SW480 (cell line): ENCODE results near the gene TLR3.
"Not testable (repeated sequence)": the region's sequence is repeated elsewhere in the genome, so short reads cannot be mapped to it uniquely, and the experiment has no call there.

Experiments used
- DNase-seq: peaks from one replicate; pipeline ENCODE4 v3.0.0-alpha.2; 2016; ENCODE audit warnings: low spot score

The TLR3 gene

DNA sequence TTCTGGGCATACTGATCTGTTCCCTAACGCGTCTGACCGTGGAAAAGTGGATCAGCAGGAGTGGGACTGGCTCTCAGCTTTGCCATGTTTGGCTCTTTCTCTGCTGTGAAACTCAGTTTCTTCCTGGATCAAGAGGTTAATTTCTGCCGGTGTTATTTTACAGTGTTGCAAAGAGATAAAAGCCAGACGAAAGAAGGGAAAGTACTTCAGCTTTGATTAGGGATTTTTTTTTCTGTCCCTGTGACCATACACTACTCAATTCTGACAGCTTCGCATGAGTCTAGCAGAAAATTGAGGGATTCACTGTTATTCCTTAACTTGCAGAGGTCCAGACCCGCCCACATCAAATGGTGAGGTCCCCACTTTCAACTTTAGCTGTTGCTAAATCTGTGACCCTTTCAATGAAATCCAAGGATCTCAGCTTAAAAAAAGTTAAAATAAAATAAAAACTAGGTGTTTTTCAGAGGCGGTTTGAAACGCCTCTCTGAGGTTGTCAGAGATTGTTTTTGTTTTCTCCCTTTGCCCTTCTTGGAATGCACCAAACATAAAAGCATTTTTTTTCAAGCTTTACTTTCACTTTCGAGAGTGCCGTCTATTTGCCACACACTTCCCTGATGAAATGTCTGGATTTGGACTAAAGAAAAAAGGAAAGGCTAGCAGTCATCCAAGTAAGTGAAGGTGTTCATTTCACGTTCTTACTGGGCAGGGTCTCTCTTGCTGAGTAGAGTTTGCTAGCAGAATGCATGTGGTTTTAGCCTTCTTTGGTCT lies at the start of gene TLR3:
TLR3 (plus strand) TSS at position 576 of the 768 bp plus-strand sequence. CDS start 7,464 bp downstream, outside the sequence.
- DNase-seq, result peak; percentile 27

DNA sequence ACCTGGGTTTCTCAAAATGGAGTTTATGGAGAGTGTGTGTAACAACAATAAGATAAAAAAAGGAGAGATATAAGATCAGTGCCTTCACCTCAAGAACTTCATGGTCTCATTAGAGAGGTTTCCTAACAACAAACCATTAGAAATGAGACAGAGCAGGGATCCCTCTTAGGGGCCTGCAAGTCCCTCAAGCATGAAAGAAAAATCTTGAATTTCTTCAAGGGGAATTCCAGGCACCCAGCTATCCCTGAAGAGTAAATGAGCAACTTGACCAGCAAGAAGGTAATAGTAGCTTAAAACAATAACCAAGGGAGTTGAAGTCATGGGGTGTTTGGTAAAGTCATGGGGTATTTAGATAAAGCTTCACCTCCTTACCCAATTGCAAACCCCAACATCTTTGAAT lies 49.7 kb upstream of the TLR3 start:
- DNase-seq, result no peak

GRCh38 chr4:186020106-186020792 lies 48.7 kb upstream of the TLR3 start:
- DNase-seq, result no peak

DNA sequence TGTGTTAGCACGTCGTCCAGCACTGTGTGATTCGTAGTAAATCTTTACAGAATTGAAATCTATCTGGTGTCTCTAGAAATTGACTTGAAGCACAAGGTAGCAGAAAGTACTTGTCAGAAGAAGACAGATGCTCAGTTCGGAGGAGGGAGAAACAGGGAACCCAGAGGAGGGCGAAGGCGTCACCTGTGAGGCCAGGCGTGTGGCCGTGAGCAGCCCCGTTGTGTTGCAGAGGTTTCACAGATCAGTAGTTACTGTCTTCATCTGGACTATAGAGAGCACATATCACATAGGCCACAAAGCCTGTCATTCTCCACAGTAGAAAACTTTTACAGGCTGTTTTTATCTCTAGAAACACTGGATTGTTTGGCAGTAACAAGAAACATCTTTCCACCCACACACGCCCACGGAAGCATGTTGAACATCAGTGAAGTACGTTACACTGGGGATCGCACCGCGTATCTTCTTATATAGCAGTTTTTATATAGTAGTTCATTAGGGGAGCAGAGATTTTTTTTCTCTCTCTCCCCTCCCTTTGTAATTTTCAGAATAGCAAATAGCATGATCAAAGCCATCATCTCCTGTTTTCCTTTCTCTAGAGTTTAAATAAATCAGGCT lies 48.1 kb upstream of the TLR3 start:
- DNase-seq, result no peak

GRCh38 chr4:186021461-186022167 lies 47.3 kb upstream of the TLR3 start:
- DNase-seq, result peak; percentile 29

DNA sequence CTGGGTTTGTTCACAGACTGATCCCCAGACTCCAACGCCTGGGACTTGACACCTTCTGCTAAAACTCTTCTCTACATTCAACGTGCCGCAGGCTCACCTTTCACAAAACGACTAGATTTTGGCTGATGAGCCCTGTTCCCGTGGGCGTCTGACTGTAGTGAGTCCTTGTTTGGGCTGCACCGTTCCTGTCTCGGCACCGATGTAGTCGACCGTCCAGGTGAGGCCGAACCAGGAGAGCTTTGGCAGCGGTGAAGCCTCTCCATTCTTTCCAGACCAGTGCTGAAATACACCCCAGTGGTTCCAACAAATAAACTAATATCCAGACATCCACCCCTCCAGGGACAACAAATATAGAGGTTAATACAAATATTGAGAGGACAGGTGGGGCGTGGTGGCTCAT lies 45.0 kb upstream of the TLR3 start:
- no peak for DNase-seq

DNA sequence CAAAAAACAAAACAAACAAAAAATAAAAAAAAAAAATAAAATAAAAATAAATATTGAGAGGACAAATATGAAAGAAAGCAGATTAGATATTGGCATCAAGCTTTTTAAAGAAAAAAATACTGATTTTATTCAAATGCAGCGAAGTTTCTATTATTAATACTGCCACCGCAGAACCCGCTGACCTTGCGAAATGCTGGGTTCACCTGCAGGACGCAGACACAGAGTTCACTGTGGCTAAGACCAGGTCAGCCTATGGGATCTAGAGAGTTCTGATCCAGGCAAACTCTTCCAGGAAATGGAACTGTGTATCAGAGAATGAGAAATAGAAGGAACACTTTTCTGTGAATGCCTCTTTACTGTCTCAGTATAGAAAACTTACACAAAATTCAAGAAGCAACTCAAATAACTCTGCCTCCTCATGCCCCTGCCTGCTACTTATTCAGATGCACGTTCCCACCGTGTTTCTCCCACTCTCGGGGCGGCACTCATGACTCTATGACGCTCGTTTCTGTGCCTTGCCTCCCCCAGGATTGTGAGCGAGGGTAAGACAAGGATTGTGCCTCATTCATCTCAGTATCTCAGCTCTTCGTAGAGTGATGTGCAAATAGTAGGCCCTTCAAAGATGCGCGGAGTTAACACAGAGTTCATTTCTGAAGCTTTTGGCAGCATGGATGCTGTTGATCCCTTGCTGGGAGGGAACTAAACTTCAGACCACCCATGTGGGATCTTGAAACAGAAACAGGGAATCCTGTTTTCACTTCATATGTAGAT lies 44.1 kb upstream of the TLR3 start:
- no peak for DNase-seq

DNA sequence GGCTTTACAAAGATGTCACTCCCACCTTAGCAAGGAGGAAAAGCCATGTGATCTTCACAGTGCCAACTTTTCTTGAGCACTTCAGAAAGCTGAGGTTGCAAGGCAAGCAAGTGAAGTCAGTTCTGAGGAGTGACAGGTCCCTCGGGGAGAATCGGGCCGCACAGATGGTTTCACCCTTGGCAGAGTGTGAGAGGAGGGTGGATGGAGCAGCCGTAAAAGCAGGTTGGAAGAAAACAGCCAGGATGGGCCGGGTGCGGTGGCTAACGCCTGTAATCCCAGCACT lies 43.6 kb upstream of the TLR3 start:
- no peak for DNase-seq

DNA sequence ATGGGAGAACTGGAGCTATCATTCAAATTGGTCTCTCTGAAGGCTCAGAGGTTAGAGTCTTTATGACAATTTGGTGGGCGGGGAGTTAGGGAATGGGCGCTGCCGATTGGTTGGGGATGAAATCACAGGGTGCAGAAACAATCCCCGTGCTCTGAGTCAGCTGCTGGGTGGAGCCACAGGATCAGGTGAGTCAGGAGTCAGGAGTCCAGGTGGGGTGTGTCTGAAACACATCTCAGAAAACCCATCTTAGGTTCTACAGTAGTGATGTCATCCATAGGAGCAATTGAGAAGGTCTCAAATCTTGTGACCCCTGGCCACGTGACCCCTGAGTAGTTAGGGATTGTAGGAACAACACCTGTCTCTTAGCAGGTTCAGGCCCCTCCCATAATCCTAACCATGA lies 41.6 kb upstream of the TLR3 start:
- peak; percentile 54 for DNase-seq

DNA sequence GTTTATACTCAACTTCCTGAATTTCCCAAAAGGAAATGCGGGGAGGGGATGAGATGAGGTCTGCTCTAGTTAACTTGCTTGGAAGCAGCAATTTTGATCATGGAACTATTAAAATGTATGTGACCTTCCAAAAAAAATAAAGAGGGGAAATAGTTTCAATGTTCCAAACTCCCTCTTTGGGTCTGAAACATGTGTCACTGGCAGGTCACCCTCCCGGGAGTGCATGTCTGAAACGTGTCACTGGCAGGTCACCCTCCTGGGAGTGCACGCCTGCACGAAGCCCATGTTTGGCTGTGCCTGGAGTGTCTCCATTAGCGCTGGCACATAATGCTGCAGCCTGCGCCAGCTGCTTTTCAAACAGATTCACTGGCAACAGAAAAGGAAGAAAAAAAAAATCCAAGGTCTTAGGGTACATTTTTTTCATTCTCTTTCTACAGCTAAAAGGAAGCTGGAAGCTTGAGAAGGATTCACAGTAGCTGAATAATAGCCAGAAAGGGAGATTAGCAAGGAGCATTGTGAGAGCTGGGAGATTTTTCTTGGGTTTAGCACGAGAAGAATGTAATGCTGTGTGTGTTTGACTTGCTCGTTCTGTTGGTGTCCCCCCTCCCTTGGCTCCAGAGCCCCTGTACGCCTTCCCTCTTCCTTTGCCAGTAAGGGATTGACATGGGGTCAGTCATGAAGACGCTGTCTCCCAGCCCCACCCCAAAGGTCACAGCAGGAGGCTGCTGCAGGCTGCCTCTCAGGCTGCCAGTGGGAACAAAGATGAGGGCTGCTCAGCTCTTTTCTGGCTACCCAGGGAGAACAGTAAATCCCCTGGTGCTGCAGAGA lies 39.2 kb upstream of the TLR3 start:
- no peak for DNase-seq

DNA sequence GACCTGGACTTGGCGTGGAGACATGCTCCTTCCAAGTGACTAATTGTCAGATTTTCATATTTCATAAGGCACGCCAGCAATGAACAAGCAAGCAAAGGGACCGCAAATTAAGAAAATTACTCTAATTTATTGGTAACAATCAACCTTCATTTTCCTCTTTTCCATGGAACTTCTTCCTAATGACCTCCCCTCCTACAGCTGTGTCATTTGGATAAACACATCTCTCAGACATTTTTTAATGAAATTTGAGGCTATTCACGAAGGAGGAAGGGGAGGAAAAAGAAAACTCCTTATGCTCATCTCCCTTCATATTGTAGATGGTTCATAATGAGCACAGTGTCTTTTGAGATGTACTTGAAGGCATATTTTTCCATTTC lies 38.6 kb upstream of the TLR3 start:
- DNase-seq, result no peak

DNA sequence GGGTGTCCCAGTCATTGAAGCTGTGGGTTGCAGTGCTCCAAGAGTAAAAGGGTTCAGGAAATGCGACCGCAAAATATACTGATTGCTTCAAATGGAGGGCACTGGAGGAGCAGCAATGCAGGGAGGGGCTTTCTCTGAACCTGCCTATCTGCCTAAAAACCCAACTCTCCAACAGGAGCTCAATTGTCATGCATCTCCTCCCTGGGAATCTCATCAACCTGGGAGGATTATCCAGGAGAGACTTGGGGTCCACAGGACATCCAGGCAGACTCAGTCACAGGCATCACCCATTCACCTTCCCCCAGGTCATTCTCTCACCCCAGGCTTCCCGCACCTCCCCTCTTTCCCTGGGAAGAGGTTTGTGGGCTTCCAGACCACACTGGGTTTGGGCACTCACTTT lies 38.2 kb upstream of the TLR3 start:
- no peak for DNase-seq

DNA sequence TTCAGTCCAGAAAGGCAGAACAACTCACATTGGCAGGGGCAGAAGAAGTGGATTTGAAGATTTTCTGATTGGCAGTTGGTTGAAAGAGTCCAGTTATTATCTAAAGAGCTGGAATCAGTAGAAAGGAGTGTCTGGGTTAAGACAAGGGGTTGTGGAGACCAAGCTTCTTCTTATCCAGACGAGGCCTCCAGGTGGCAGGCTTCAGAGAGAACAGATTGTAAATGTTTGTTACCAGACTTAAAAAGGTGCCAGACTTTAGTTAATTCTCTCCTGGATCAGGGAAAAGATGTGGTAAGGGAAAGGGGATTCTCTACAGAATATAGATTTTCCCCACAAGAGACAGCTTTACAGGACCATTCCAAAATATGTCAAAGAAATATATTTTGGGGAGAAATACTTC lies 36.7 kb upstream of the TLR3 start:
- no peak for DNase-seq

DNA sequence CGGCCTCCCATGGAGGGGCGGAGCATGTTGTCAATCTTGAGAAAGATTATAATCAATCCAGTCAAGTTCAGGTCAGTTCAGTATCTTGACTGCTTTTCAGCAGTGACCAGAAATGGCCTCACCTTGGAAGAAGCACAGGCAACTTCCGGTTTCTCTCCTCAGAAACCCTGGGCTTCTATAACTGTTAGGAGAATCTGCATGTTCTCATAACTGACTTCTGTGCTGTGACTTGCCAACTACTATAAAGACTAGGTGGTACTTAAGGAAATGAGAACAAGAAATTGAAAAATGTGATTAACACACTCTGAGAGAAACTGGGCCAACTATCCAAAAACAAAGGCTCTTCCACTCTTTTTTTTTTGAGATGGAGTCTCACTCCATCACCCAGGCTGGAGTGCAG lies 35.9 kb upstream of the TLR3 start:
- DNase-seq, result no peak

DNA sequence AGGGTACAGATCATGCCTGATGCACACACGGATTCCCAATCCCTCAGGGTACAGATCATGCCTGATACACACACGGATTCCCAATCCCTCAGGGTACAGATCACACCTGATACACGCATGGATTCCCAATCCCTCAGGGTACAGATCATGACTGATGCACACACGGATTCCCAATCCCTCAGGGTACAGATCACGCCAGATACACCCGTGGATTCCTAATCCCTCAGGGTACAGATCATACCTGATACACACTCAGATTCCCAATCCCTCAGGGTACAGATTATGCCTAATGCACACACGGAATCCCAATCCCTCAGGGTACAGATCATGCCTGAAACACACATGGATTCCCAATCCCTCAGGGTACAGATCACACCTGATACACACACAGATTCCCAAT lies 34.3 kb upstream of the TLR3 start:
- not testable (repeated sequence) for DNase-seq

- DNase-seq, result no peak
These were observed 31.9 kb upstream of the TLR3 start for GRCh38 chr4:186036976-186037581.

GRCh38 chr4:186037692-186038658 lies 31.0 kb upstream of the TLR3 start:
- DNase-seq, result peak; percentile 45

- no peak for DNase-seq
These were observed 29.3 kb upstream of the TLR3 start for GRCh38 chr4:186039697-186040096.

DNA sequence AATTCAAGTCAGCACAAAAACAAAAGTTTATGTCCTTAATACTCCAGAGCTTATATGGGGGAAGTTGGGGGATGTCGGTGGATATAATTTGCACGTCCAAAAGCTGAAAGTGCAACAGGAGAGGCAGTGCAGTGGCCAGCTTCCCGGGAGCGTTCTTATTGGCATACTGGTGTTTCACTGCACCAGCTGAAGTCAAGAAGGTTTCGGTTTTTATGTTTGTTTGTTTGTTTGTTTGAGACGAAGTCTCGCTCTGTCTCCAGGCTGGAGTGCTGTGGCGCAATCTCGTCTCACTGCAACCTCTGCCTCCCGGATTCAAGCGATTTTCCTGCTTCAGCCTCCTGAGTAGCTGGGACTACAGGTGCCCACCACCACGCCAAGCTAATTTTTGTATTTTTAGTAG lies 28.6 kb upstream of the TLR3 start:
- DNase-seq, result no peak

DNA sequence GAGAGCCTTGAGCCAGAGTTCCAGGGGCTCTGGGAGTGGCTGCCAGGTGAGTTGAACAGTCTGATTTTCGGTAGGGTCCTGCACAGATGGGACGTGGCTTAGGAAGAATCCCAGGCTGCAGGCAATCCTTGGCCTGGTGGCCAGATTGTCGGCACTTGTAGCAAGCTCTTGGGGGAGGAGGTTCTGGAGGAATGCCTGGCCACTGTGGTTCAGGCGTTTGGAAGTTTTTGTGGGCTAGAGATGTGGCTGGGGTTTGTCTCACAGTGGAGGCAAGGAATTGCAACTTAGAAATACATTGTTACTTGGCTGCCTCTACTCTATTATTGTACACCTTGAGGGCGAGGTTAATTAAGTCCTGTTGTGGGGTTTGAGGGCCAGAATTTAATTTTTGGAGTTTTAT lies 21.5 kb upstream of the TLR3 start:
- not testable (repeated sequence) for DNase-seq
